Esophagus squamous epithelium (tissue), 4 donors: Measurements from ENCODE around the gene ZBTB11.

Experiments
- POLR2A ChIP-seq, 4 donors: fragments of 450-650 bp; IDR thresholded peaks; one replicate each; pipeline ENCODE4 v1.6.1; 2017; ENCODE audit warnings: antibody characterized with exemption in 4 of 4, mild to moderate bottlenecking in 4 of 4, moderate library complexity in 3 of 4
- TF ChIP-seq, protein P1 (sequence below), 6 experiments: fragments of 450-650 bp in 4 of 6; fragments of 200-600 bp in 2 of 6; sonication (generic) in 2 of 6; IDR thresholded peaks; one replicate each; pipeline ENCODE4 v1.5.1; 2016 to 2019; ENCODE audit warnings: antibody characterized with exemption in 6 of 6, mild to moderate bottlenecking in 4 of 6, moderate library complexity in 4 of 6

DNA sequence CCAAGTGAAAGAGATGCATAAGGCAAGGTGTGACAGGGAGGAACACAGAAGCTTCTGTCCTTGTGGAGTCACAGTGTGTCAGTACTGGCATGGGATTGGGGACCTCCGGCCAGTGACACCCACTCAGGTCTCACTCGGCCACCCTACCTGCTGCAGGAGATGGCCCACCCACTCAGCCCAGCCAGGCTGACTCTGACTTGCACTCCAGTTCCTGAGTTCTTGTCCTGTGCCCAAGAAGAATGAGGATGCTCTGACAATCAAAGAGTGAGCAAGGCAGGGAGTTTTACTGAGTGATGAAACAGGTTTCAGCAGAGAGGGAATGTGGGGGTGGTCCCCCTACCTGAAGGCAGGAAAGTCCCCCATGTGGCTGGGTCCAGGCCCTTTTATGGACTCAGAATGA is 52.1 kb downstream of the ZBTB11 start:
- TF ChIP-seq, protein P1, sequence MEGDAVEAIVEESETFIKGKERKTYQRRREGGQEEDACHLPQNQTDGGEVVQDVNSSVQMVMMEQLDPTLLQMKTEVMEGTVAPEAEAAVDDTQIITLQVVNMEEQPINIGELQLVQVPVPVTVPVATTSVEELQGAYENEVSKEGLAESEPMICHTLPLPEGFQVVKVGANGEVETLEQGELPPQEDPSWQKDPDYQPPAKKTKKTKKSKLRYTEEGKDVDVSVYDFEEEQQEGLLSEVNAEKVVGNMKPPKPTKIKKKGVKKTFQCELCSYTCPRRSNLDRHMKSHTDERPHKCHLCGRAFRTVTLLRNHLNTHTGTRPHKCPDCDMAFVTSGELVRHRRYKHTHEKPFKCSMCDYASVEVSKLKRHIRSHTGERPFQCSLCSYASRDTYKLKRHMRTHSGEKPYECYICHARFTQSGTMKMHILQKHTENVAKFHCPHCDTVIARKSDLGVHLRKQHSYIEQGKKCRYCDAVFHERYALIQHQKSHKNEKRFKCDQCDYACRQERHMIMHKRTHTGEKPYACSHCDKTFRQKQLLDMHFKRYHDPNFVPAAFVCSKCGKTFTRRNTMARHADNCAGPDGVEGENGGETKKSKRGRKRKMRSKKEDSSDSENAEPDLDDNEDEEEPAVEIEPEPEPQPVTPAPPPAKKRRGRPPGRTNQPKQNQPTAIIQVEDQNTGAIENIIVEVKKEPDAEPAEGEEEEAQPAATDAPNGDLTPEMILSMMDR (IDR thresholded peaks at IDR 0.05), result no peak
- TF ChIP-seq POLR2A (IDR thresholded peaks at IDR 0.05), result no peak
